IPS-NIHi7 (cell line): ENCODE measurements around the gene BANF2.
A peak's percentile ranks its signal among the peaks of the same experiment; 100 is the strongest.

Experiments used
- DNase-seq: peaks from one replicate; pipeline ENCODE4 v3.0.0; 2012; ENCODE audit warnings: mixed read lengths; ENCODE audit errors: extremely low spot score

Gene BANF2

DNA sequence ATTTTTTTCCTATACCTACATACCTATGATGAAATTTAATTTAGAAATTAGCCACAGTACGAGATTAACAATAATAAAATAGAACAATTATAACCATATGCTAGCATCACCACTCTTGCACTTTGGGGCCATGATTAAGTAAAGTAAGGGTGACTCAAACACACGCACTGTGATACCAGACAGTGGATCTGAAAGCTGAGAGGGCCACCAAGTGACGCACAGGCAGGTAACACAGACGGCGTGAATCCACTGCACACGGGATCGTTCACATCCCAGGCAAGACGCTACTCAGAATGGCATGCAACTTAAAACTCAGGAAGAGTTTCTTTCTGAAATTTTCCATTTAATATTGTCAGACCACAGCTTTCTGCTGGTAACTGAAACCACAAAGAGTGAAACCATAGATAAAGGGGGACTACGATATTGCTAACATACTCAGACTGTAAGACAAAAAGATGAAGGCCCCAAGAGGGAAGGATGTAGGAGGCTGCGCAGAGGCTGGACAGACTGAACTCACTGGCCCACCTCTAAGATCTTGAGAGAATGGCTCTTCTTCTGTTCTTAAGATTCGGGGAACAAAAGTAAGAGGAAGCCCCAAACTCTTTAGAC lies 35.6 kb upstream of the BANF2 start:
- no peak for DNase-seq

GRCh38 chr20:17665756-17666155 lies 34.0 kb upstream of the BANF2 start:
- no peak for DNase-seq

DNA sequence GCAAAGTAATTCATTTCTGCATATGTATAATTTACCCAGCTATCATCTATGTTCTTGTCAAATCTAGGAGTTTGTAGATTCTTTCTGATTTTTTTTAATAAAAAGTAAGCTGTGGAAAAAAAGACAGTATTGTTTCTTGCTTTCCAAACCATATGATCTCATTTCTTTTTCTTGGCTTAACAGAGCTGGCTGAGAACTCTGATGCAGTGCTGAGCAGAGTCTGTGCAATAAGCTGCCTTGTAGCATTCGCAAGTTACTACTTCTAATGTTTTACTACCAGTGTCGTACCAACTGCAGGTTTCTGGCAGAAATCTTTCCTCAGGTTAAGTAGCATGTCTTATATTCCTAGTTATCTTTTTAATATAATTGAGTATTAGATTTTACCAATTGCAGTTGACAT lies 33.3 kb upstream of the BANF2 start:
- no peak for DNase-seq

- DNase-seq = no peak
These were observed 32.3 kb upstream of the BANF2 start for GRCh38 chr20:17667445-17667844.

GRCh38 chr20:17668432-17668831 lies 31.3 kb upstream of the BANF2 start:
- DNase-seq = no peak

DNA sequence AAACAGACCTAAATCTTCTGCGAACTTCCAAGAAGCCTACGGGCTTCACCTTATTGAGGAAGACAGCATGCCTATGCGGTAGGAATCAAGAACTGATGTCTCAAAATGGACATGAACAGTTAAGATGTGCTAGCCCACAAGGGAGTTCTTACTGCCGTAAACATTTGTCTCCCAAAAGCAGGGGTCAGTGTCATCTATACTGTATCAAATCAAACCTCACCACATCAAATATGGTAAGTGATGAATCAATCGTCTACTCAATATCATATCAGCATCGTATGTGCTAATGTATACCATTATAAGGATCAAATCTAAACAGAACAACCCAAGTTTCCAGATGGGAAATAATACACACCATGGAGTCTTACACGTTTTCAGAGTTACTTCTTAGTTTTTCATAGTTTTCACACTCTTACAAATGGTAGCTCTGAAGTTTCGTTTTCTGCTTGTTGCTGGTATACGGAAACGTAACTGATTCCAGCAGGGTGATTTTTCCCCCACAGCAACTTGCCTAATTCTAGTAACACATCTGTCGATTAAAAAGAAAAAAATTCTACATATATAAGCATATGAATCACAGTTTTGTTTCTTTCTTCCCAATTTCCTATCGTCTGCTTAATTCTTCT lies 30.3 kb upstream of the BANF2 start:
- no peak for DNase-seq

DNA sequence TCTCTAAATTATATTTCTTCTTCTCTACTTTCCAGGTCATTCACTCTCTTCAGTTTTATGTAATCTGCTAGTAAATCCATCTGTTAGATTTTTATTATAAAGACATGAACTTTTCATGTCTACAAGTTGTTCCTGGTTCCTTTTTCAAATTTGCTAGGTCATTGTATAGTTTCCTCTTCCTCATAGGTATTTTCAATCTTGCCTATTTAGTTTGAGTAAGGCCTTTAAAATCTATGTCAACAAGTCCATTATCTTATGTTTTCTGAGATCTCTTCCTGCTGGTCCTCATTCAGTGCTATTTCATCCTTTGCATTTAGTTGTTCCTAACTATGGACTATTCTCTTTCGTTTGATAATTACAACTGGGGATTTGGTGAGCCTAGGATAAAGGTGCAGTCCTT lies 28.8 kb upstream of the BANF2 start:
- no peak for DNase-seq

GRCh38 chr20:17671565-17671964 lies 28.2 kb upstream of the BANF2 start:
- no peak for DNase-seq

DNA sequence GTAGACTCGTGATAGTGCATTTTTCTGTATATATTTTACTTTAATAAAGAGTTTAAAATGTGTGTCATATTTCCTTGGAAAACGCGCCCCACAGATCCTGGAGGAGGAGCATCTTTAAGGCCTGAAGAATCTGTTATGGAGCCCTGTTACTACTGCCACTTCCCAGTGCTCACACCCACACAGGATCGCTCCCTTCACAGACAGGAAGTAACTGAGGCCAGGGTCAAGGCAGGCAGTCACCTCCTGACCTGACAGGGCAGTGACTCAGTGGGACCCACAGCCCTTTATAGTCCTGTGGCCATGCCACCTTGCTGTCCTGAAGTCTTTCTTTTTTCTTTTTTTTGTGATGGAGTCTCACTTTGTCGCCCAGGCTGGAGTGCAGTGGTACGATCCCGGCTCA lies 26.7 kb upstream of the BANF2 start:
- DNase-seq = no peak

DNA sequence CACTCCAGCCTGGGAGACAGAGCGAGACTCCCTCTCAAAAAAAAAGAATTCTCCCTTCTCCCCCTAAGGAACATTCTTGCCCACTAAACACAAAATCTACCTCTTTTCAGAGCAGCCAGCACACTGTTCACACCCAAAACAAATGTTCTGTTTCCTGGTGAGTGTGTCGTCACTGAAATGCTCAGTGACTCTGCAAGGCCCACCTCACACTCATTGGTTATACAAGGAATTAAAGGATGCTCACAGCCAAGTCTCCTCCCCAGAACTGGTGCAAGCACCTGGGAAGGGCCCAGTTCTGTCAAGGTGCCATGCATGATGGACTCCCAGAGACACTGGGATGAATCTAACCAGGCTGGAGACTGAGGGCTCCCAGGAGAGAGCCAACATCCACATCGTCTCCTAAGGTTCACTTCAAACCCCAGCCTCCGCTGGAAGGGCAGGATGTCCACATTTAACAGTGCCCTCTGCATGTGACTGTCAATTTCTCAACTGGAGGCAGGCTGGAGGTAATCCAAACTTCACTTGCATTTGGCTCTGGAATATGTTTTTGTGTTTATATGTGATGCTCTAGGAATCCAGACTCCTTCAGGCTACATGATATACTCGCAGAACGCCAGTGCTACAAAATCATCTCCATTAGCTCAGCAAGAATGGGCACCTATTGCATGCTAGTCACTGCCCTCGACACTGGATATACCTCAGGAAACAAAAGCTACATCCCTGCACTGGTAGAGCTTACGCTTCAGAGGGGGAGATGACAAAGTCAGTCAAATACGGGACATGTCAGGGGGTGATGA lies 24.8 kb upstream of the BANF2 start:
- DNase-seq = no peak

- DNase-seq = no peak
These were observed 24.0 kb upstream of the BANF2 start for GRCh38 chr20:17675519-17676377.

DNA sequence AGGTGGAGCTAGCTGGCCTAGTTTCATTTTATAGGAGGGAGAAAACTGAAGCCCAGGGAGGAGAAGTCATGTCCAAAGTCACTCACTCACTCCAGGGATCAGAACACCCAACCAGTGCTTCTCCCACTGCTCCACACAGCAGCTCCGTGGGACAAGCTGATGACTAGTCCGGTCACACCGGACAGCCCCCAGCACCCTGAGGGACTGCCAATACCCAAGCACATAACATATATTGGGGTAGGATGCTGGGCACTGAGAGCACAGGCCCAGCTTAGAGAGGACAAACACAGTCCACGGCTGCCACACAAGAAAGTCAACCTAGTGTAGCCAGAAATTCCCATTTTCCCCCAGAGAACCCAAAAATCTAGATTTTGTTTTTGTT lies 23.4 kb upstream of the BANF2 start:
- DNase-seq = no peak

GRCh38 chr20:17676942-17677341 lies 22.8 kb upstream of the BANF2 start:
- DNase-seq = no peak

DNA sequence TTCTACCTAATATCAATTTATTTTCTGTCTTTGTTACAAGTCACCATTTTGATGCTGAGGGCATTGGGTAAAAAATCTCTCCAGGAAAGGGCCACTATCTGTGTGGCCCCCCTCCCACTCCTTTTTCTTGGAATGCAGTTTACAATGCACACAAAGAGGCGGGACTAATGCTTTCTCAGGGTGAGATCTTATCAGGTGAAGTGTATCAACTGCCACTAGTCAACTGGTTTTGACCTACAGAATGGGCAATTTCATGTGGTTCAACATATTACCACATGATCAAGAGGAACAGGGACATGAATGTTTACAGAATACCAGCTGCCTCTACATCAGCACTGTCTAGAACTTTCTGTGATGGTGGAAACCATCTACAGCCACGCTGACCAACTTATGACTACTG lies 21.5 kb upstream of the BANF2 start:
- no peak for DNase-seq

DNA sequence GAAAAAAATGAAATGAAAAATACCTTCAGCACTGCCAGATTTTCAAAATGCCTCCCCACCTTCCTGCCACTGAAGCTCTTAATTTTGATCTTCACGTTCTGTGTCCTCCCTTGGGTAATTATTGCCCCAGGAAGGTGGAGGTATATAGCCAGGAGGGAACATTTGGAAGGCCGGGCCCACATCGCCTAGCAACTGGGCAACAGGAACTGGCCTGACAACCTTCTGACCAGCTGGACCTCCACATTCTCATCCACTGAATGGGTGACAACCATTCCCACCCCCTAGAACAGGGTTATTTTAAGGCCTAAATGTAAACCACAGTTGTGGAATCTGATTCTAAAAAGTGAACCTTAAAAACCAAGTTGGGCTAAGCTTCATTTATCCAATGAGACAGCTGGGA lies 20.9 kb upstream of the BANF2 start:
- DNase-seq = no peak

DNA sequence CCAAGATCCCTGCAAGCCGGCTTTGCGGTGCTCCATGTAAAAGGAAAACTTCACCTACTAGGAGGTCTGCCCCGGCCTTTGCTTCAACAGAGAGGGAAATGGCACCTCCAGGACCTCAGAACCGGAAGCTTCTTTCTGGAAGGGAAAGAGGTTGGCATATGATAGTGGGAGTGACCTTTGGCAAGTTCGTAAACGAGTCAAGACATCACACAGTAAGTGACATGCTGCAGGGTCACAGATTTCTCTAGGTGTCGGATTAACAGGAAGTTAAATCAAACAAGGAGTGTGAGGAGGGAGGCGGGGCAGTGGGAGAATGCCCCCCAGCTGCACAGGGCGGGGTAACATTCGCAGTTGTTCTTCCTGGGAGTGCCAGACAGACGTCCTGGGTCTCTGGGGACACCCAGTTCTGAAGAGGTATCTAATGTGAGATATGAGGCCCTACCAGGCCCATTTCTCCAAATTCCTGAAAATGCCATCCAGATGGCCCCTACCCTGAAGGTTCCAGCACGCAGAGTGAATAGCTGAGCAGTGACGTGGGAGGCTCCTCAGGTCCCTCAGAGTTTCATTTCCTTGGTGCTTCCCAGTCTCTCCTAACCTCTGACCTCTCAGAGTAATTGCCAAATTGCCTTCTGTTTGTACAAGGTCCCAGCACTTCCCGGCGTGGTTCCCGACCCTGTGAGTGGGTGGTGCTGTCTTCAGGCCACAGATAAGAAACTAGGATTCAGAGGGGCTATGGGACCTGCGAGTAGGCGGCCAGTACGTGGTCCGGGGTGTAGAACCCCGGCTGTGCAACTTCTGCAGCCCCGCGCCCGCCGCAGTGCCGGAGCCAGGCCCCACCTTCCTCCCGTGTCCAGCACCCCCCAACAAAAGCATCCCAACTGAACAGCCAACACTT lies 19.6 kb upstream of the BANF2 start:
- DNase-seq = peak; percentile 28

DNA sequence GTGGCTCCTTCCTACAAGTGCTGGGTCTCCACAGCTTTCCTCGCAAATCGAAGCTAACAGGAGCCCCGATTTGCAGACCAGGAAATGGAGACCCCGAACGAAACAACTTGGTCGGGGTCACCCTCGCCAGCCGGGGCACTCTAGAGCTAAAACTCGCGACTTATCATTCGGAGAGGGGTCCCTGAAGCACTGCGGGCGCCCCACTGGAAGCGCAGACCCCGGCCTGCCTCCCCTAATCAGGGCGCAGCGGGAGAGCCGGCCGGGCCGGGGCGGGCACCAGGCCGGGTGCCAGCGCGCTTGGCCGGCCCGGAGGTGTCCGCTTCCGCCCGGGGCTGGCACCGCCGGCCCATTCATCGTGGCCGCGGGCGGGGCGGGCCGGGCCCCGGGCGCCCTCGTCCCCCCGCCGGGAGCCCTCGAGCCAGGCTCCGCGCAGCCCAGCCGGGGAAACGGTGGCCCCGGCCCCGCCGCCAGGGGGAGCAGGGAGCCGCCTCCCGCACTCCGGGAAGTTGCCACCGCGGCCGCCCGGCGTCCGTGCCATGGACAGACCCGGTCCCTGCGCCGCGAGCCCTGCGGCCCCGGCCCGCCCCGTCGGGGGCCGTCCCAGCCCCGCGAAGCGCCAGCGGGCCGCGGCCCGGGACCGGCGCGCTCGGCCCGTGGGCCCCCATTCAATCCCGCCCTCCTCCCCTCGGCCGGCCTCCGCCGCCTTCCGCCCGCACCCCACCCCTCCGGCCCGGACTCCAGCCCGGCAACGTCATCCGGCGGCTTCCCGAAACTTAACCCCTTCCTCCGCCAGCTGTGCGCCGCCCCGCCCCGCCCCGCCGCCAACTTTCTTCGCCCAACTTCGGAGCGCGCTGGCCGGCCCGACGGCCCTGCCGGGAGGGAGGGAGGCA lies 18.7 kb upstream of the BANF2 start:
- DNase-seq = peak; percentile 84

- DNase-seq = no peak
These were observed 18.1 kb upstream of the BANF2 start for GRCh38 chr20:17681726-17682102.

- DNase-seq = peak; percentile 97
These were observed 17.5 kb upstream of the BANF2 start, which contains the start of gene RRBP1 for GRCh38 chr20:17682103-17682888. Gene RRBP1 (minus strand): TSS chr20:17682242. CDS start chr20:17660507, 21,735 bp downstream.
